ENCODE measurements around the gene CD82. TPM values are rescaled to one million over a fixed set of nuclear protein-coding genes. Genes with fewer than 3 reads are reported as not detected.
A peak's percentile ranks its signal among the peaks of the same experiment; 100 is the strongest.

Gene CD82
- total RNA-seq, 2 experiments from 2014 or later: 239 to 272 TPM

DNA sequence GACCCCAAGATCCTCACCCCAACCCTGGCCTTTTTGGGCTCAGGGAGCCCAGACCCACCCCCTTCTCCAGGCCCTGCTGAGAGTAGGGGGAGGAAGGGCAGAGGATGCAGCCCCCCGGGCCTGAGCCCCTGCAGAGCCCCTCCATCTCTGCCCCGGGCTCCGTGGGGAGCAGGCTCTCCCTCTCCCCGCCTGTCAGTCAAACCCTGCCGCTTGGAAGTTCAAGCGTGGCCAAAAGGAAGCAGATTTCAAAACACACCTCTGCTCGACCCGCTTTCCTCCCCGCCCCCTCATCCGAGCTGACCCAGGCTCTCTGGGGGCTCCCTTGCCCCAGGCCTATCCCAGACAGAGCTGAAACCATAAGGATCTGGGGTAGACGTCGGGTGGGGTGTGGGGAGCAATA lies 39.0 kb upstream of the CD82 start:
- Mint-ChIP-seq H3K4me1 (peaks cover 33% of the 10 kb centered on the region), H3K36me3 (ENCODE audit: low read depth) (no peaks in the 10 kb centered on the region), H3K27ac (no peak overlapping the region), H3K9me3 (ENCODE audit: low read depth) (no peaks in the 10 kb centered on the region), H3K27me3 (peaks cover 9% of the 10 kb centered on the region), H3K4me3 (no peak overlapping the region)
- CTCF ChIA-PET: interaction anchor here (1.1 kb wide), 1 partner anchor 413 kb away, joined by 3 read pairs; no protein-coding TSS in a partner anchor
- POLR2A ChIA-PET: no interaction called here
- DNase-seq (no peak), ATAC-seq (no peak)
- intact Hi-C loops (cut with DNase I, micrococcal nuclease): no loop called here

DNA sequence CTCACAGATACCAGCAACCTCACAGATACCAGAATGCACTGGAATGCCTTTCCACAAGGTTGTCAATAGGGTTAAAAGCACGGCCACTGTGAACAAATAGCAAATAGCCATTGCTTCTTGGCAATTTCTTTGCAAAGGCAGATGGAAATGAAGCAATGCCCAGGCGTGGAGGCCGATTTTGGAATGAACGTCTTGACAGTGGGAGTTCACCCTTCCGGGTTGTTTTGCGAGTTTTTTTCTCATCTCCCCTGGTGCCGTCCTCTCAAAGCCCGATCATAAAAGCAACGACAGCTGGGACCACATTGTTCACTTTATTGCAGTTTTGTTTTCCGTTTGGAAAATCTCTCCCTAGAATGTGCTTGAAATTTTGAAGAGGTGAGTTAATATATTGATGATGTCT lies 38.0 kb upstream of the CD82 start:
- H3K36me3 Mint-ChIP-seq (ENCODE audit: low read depth): no peaks in the 10 kb centered on the region
- H3K27ac Mint-ChIP-seq: no peak overlapping the region
- DNase-seq (no peak), ATAC-seq (no peak)
- no peaks in the 10 kb centered on the region for H3K9me3 Mint-ChIP-seq (ENCODE audit: low read depth)
- POLR2A ChIA-PET: no interaction called here
- H3K27me3 Mint-ChIP-seq: peaks cover 6% of the 10 kb centered on the region
- H3K4me1 Mint-ChIP-seq: peaks cover 35% of the 10 kb centered on the region
- H3K4me3 Mint-ChIP-seq: no peak overlapping the region
- CTCF ChIA-PET: interaction anchor here (0.9 to 1.1 kb wide), 2 partner anchors 414 to 434 kb away, joined by 3 read pairs; no protein-coding TSS in a partner anchor
- intact Hi-C loops (cut with DNase I, micrococcal nuclease): no loop called here

DNA sequence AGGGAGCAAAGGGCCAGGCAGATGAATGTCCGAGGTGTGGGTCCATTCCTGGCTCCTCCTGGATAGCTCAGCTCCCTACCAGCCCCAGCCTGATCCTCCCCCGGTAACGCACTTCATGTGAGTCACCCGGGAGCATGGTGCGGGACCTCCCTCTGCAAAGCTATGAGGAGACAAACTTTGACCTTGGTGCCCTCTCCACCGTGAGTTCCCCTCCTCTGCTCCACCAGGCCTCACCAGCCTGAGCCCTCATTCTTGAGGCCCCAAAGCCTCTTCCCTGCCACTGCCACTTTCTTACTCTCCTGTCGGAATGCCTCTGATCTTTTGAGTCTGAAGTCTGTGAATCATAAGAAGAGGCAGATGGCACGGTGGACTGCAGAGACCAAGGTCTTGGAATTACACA lies 37.4 kb upstream of the CD82 start:
- DNase-seq: no peak
- intact Hi-C loops (cut with DNase I, micrococcal nuclease): no loop called here
- POLR2A ChIA-PET: no interaction called here
- peaks cover 1% of the 10 kb centered on the region for H3K27me3 Mint-ChIP-seq
- ATAC-seq: no peak
- H3K27ac Mint-ChIP-seq: peak overlapping the region; percentile 13
- no peaks in the 10 kb centered on the region for H3K36me3 Mint-ChIP-seq (ENCODE audit: low read depth)
- H3K4me3 Mint-ChIP-seq: no peak overlapping the region
- peaks cover 35% of the 10 kb centered on the region for H3K4me1 Mint-ChIP-seq
- no peaks in the 10 kb centered on the region for H3K9me3 Mint-ChIP-seq (ENCODE audit: low read depth)
- CTCF ChIA-PET: no interaction called here

DNA sequence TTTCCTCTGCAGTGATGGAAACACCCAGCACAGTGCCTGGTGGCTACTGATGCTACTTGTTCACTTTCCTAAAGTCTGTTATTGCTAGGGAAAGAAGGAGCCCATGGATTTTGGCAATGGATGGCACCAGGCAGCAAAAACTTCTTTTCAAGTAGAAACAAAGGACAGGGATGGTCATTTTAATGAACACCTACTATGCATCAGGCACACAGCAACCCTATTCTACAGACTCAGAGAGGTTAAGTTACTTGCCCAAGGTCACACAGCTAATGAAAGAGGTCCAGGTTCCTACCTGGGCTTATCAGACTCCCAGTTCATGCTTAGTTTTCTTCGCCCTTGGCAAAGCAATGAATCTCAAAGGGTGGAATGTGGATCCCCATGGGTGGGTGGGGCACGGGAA lies 36.9 kb upstream of the CD82 start:
- no peak for ATAC-seq
- no peak overlapping the region for H3K4me3 Mint-ChIP-seq
- ChIA-PET POLR2A (no interaction called here), CTCF (no interaction called here)
- intact Hi-C loops (cut with DNase I, micrococcal nuclease): no loop called here
- H3K27ac Mint-ChIP-seq: peak overlapping the region; percentile 25
- H3K9me3 Mint-ChIP-seq (ENCODE audit: low read depth): no peaks in the 10 kb centered on the region
- peaks cover 1% of the 10 kb centered on the region for H3K27me3 Mint-ChIP-seq
- peaks cover 35% of the 10 kb centered on the region for H3K4me1 Mint-ChIP-seq
- no peaks in the 10 kb centered on the region for H3K36me3 Mint-ChIP-seq (ENCODE audit: low read depth)
- no peak for DNase-seq

DNA sequence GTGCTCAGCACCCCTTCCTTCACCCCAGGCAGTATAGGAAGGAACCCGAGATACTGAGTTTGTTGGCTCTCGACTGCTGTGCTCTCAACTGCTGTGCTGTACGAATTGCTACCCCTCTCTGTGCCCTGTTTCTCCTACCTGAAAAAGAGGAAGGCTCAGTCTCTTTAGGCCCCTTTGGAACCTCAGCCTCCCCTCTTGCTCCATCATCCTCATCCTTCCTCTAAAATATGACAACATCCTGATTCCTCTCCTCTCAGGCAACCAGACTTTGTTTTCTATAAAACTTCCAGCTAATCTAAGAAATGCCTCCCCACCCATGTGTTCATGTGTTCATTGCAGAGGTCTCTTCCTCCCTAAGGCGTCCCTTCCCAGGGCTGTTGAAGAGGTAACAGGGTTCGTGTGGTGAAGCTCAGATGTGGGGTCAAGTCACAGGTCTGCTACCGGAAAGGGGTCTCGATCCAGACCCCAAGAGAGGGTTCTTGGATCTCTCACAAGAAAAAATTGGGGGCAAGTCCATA lies 35.5 kb upstream of the CD82 start:
- ChIA-PET POLR2A (no interaction called here), CTCF (no interaction called here)
- H3K27ac Mint-ChIP-seq: peak overlapping the region; percentile 84
- H3K9me3 Mint-ChIP-seq (ENCODE audit: low read depth): no peaks in the 10 kb centered on the region
- intact Hi-C loops (cut with DNase I, micrococcal nuclease): loop anchor here in 1 of 2 experiments (1.0 to 2.0 kb wide), 3 partner anchors 35 to 337 kb away; partner anchors contain the start of gene CD82
- no peaks in the 10 kb centered on the region for H3K36me3 Mint-ChIP-seq (ENCODE audit: low read depth)
- DNase-seq: no peak
- peaks cover 33% of the 10 kb centered on the region for H3K4me1 Mint-ChIP-seq
- peak; percentile 6 for ATAC-seq
- H3K4me3 Mint-ChIP-seq: no peak overlapping the region
- H3K27me3 Mint-ChIP-seq: no peaks in the 10 kb centered on the region

DNA sequence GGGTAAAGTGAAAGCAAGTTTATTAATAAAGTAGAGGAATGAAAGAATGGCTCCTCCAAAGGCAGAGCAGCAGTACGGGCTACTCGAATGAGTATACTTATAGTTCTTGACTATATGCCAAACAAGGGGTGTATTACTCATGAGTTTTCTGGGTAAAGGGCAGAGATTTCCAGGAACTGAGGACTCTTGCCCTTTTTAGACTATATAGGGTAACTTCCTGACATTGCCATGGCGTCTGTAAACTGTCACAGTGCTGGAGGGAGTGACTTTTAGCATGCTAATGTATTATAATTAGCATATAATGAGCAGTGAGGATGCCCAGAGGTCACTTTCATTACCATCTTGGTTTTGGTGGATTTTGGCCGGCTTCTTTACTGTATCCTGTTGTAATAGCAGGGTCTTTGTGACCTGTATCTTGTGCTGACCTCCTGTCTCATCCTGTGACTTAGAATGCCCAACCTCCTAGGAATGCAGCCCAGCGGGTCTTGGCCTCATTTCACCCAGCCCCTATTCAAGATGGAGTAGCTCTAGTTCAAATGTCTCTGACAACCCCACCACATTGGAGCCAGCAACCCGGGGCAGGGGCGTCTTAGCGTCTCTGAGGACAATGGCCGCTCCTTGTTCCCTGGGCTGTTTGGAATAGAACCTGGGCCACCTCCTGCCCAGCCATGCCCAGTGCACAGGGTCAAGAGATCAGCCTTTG lies 34.9 kb upstream of the CD82 start:
- peak; percentile 92 for ATAC-seq
- CTCF ChIA-PET: no interaction called here
- Mint-ChIP-seq H3K4me3 (no peak overlapping the region), H3K9me3 (ENCODE audit: low read depth) (no peaks in the 10 kb centered on the region), H3K27me3 (no peaks in the 10 kb centered on the region), H3K36me3 (ENCODE audit: low read depth) (no peaks in the 10 kb centered on the region), H3K4me1 (peaks cover 33% of the 10 kb centered on the region), H3K27ac (peak overlapping the region; percentile 86)
- DNase-seq: peak; percentile 51
- intact Hi-C loops (cut with DNase I, micrococcal nuclease): loop anchor here in 1 of 2 experiments (1.0 to 2.0 kb wide), 3 partner anchors 34 to 338 kb away; partner anchors contain the start of gene CD82
- POLR2A ChIA-PET: no interaction called here

DNA sequence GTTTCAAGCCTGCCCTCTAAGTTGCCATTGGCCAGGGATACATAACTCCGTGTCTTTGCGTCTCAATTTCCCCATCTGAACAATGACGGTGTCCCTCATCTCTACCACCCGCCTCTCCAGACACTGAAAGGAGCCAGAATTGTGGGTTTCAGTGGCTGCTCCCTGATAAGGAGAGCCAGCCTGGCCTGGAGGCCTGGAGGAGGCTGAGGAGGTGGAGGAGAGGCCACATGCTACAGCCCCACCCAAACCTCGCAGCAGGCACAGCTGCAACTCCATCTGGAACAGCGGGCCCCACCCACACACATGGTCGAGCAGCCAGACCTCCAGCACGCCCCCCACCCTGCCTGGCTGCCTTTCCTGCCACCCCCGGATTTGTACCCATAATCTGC lies 34.4 kb upstream of the CD82 start:
- CTCF ChIA-PET: interaction anchor here (1.4 kb wide), 1 partner anchor 8 kb away, joined by 5 read pairs; no protein-coding TSS in a partner anchor
- H3K4me1 Mint-ChIP-seq: peaks cover 33% of the 10 kb centered on the region
- no peaks in the 10 kb centered on the region for H3K9me3 Mint-ChIP-seq (ENCODE audit: low read depth)
- DNase-seq (no peak), ATAC-seq (no peak)
- H3K36me3 Mint-ChIP-seq (ENCODE audit: low read depth): no peaks in the 10 kb centered on the region
- intact Hi-C loops (cut with DNase I, micrococcal nuclease): loop anchor here in 1 of 2 experiments (2.0 kb wide), 2 partner anchors 34 to 338 kb away; partner anchors contain the start of gene CD82
- POLR2A ChIA-PET: no interaction called here
- H3K4me3 Mint-ChIP-seq: no peak overlapping the region
- no peaks in the 10 kb centered on the region for H3K27me3 Mint-ChIP-seq
- peak overlapping the region; percentile 86 for H3K27ac Mint-ChIP-seq

DNA sequence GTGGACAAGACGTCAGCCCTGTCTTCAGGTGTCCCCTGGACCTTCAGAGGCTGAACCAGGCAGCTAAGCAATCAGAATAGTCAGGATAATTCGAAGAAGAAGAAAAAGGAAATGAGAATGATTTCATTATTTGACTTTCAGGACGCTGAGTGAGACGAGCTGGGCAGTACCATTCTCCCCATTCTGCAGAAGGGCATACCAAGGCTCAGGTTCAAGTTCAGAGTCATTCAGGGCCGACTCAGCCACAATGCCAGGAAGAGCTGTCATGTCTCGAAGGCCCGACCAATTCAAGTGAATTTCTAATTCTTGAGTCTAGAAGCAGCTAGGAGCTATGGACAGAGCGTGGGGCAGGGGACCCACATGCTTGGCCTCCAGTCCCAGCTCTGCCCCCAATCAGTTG lies 33.8 kb upstream of the CD82 start:
- CTCF ChIA-PET: interaction anchor here (1.4 kb wide), 1 partner anchor 8 kb away, joined by 5 read pairs; no protein-coding TSS in a partner anchor
- no peak for ATAC-seq
- peak overlapping the region; percentile 86 for H3K27ac Mint-ChIP-seq
- intact Hi-C loops (cut with DNase I, micrococcal nuclease): loop anchor here in 1 of 2 experiments (2.0 kb wide), 2 partner anchors 33 to 339 kb away; partner anchors contain the start of gene CD82
- peak; percentile 34 for DNase-seq
- no peak overlapping the region for H3K4me3 Mint-ChIP-seq
- no peaks in the 10 kb centered on the region for H3K27me3 Mint-ChIP-seq
- no peaks in the 10 kb centered on the region for H3K36me3 Mint-ChIP-seq (ENCODE audit: low read depth)
- H3K9me3 Mint-ChIP-seq (ENCODE audit: low read depth): no peaks in the 10 kb centered on the region
- POLR2A ChIA-PET: interaction anchor here (0.7 kb wide), 1 partner anchor 78 kb away, joined by 3 read pairs; no protein-coding TSS in a partner anchor
- H3K4me1 Mint-ChIP-seq: peaks cover 33% of the 10 kb centered on the region

DNA sequence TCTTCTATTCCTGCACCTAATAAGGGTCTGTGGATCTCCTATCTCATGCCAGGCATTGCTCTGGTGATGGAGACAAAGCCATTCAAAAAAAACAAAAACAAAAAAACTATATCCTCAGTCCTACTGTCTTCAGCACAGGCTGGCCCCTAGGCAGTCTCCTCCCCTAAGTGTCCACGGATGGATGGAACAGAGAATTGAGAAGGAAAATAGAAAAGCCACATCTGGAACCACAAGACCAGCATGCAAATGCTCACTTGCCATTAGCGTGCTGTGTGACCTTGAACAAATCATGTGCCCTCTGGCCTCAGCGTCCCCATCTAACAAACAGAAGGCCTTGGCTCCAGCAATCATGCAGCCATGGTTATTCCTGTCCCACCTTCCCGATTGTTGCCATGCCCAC lies 32.7 kb upstream of the CD82 start:
- ChIA-PET POLR2A (no interaction called here), CTCF (interaction anchor here (0.6 to 4.8 kb wide), 3 partner anchors 9 to 24 kb away, joined by 3 to 41 read pairs (median 5); no protein-coding TSS in a partner anchor)
- Mint-ChIP-seq H3K27ac (no peak overlapping the region), H3K4me1 (peaks cover 23% of the 10 kb centered on the region), H3K36me3 (ENCODE audit: low read depth) (no peaks in the 10 kb centered on the region), H3K4me3 (no peak overlapping the region), H3K9me3 (ENCODE audit: low read depth) (no peaks in the 10 kb centered on the region), H3K27me3 (no peaks in the 10 kb centered on the region)
- ATAC-seq (no peak), DNase-seq (no peak)
- intact Hi-C loops (cut with DNase I, micrococcal nuclease): no loop called here

DNA sequence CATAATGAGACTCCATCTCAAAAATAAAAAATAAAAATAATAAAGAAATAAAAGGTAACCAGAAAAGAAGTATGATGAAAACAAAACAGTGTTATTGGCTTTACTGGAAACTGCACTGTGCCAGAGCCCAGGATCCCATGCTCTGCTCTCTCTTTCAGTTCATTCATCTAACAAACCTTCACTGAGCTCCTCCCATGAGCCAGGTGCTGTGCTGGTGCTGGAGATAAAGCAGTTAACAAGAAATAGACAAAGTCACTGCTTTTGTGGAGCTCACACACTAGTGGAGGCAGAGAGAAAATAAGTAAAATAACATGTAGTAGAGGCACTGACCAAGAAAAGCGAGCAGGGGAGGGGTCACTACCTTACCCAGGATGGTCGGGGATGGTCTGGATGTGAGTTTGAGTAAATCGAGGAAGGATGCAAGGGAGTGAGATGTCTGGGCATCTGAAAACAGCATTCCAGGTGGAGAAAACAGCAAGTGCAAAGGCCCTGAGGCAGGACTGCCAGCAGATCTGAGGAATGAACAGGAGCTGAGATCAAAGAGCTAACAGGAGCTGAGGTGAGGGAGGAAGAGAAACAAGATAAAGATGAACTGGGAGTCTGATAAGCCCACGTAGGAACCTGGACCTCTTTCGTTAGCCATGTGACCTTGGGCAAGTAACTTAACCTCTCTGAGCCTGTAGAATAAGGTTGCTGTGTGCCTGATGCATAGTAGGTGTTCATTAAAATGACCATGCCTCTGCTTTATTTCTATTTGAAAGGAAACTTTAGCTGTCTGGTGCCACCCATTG lies 31.3 kb upstream of the CD82 start:
- Mint-ChIP-seq H3K9me3 (ENCODE audit: low read depth) (no peaks in the 10 kb centered on the region), H3K27ac (no peak overlapping the region), H3K27me3 (no peaks in the 10 kb centered on the region), H3K4me3 (no peak overlapping the region), H3K4me1 (peaks cover 19% of the 10 kb centered on the region), H3K36me3 (ENCODE audit: low read depth) (no peaks in the 10 kb centered on the region)
- intact Hi-C loops (cut with DNase I, micrococcal nuclease): no loop called here
- DNase-seq: no peak
- ChIA-PET CTCF (interaction anchor here (0.6 to 4.8 kb wide), 7 partner anchors 10 to 1589 kb away, joined by 3 to 41 read pairs (median 4); no protein-coding TSS in a partner anchor), POLR2A (no interaction called here)
- ATAC-seq: no peak

DNA sequence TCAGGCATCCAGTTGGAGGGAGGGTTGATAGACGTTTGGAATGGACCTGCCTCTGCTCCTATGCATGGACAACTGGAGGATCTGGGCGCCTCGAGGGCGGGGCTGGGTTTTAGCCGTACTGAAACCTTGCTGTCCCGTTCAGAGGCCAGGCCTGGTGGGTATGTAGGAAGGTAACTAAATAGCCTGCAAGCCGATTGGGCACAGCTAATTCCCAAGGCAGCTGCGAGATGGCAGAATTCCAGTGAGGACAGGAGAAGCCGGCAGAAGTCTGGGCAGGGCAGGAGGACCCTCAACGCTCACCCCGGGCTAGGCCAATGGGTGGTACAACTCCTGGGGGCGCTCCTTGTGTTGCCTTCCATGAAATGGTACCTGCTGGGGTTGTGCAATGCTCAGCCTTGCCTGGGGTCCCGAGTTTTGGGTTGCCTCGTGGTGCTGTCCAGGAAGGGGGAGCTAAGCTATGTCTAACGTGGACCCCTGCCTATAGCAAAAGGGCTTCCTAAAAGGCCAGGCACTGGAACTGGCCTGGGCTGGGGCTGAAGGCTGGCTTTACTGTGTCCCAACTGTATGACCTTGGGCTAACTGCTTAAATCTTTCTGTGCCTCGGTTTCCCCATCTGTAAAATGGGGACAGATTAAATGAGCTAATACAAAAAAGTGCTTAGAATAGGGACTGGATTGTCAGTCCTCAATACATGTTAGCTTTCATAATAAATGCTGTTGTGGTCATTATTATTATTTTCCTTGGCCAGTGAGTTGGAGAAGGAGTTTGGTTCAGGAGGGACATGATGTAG lies 30.1 kb upstream of the CD82 start:
- Mint-ChIP-seq H3K27me3 (no peaks in the 10 kb centered on the region), H3K36me3 (ENCODE audit: low read depth) (no peaks in the 10 kb centered on the region), H3K4me3 (no peak overlapping the region), H3K4me1 (peaks cover 13% of the 10 kb centered on the region), H3K9me3 (ENCODE audit: low read depth) (no peaks in the 10 kb centered on the region), H3K27ac (no peak overlapping the region)
- CTCF ChIA-PET: interaction anchor here (0.6 to 4.8 kb wide), 6 partner anchors 10 to 250 kb away, joined by 3 to 41 read pairs (median 5); no protein-coding TSS in a partner anchor
- POLR2A ChIA-PET: interaction anchor here (0.6 kb wide), 2 partner anchors 379 to 956 kb away, joined by 3 to 4 read pairs; no protein-coding TSS in a partner anchor
- no peak for ATAC-seq
- DNase-seq: no peak
- intact Hi-C loops (cut with DNase I, micrococcal nuclease): loop anchor here in 1 of 2 experiments (5.0 kb wide), 1 partner anchor 183 kb away; no protein-coding TSS in a partner anchor

All from activated CD4-positive, alpha-beta T cell treated with anti-CD3 and anti-CD28 coated beads for 36 hours (primary cell).